HFFc6 (cell line): ENCODE data around the gene ULK1. TPM values are rescaled to one million over a fixed set of nuclear protein-coding genes. Genes with fewer than 3 reads are reported as not detected.
"Not testable (repeated sequence)": the region's sequence is repeated elsewhere in the genome, so short reads cannot be mapped to it uniquely, and the experiment has no call there.

ENCODE experiments used
- DNase-seq: peaks from one replicate; pipeline ENCODE4 v3.0.0-alpha.2; 2018
- H3K27ac Mint-ChIP-seq: 2 replicates; pipeline ENCODE4 v1.8.0; 2020; ENCODE audit warnings: mild to moderate bottlenecking, mixed read lengths
- H3K27me3 Mint-ChIP-seq: 2 replicates; pipeline ENCODE4 v1.8.0; 2021; ENCODE audit warnings: mild to moderate bottlenecking, moderate library complexity, mixed read lengths; ENCODE audit not compliant: insufficient read depth
- H3K36me3 Mint-ChIP-seq: 2 replicates; pipeline ENCODE4 v1.8.0; 2021; ENCODE audit warnings: low read depth, mixed read lengths
- H3K4me1 Mint-ChIP-seq: 2 replicates; pipeline ENCODE4 v1.8.0; 2020; ENCODE audit warnings: low read depth, mixed read lengths
- H3K4me3 Mint-ChIP-seq: 2 replicates; pipeline ENCODE4 v1.8.0; 2020; ENCODE audit warnings: mild to moderate bottlenecking, moderate library complexity, mixed read lengths
- H3K9me3 Mint-ChIP-seq: 2 replicates; pipeline ENCODE4 v1.8.0; 2020; ENCODE audit warnings: mild to moderate bottlenecking, mixed read lengths
- CTCF ChIP-seq: fragments of 200-600 bp; sonication (generic); IDR thresholded peaks from 2 replicates; pipeline ENCODE4 v1.5.0; 2021; ENCODE audit warnings: antibody characterized with exemption, mild to moderate bottlenecking
- total RNA-seq, 6 experiments: library from RNA; stranded (reverse); fragmentation: NEBNext Ultra II Directional; extraction: Animal tissue kit (Norgen Biotek cat#: 25700); gene quantifications; 2 replicates in 1 of 6; 3 replicates in 5 of 6; pipeline ENCODE4 v1.2.3, GENCODE V29; 2021

The ULK1 gene
- total RNA-seq, 6 experiments from 2014 or later, result 21.4 to 35.0 (median 25.5) TPM

- peaks cover 36% of the 10 kb centered on the region for H3K4me1 Mint-ChIP-seq
- no peaks in the 10 kb centered on the region for H3K36me3 Mint-ChIP-seq
- H3K9me3 Mint-ChIP-seq, result no peaks in the 10 kb centered on the region
- DNase-seq, result no peak
- H3K27me3 Mint-ChIP-seq, result peaks cover 2% of the 10 kb centered on the region; the same call in 1 of the 2 replicates
- no peak overlapping the region for H3K4me3 Mint-ChIP-seq
- H3K27ac Mint-ChIP-seq, result no peak overlapping the region
- no peak for TF ChIP-seq CTCF
Measured at GRCh38 chr12:131867891-131868675, 26.3 kb upstream of the ULK1 start.

GRCh38 chr12:131869871-131870418 is 24.5 kb upstream of the ULK1 start:
- Mint-ChIP-seq H3K36me3 (no peaks in the 10 kb centered on the region), H3K27me3 (peaks cover 2% of the 10 kb centered on the region; the same call in 1 of the 2 replicates), H3K4me1 (peaks cover 33% of the 10 kb centered on the region), H3K4me3 (no peak overlapping the region), H3K9me3 (no peaks in the 10 kb centered on the region), H3K27ac (peak overlapping the region; percentile 81)
- TF ChIP-seq CTCF, result no peak
- DNase-seq, result peak; percentile 81

GRCh38 chr12:131871677-131872076 is 22.7 kb upstream of the ULK1 start:
- no peak for DNase-seq
- peak overlapping the region; percentile 89 for H3K27ac Mint-ChIP-seq
- no peak for TF ChIP-seq CTCF

DNA sequence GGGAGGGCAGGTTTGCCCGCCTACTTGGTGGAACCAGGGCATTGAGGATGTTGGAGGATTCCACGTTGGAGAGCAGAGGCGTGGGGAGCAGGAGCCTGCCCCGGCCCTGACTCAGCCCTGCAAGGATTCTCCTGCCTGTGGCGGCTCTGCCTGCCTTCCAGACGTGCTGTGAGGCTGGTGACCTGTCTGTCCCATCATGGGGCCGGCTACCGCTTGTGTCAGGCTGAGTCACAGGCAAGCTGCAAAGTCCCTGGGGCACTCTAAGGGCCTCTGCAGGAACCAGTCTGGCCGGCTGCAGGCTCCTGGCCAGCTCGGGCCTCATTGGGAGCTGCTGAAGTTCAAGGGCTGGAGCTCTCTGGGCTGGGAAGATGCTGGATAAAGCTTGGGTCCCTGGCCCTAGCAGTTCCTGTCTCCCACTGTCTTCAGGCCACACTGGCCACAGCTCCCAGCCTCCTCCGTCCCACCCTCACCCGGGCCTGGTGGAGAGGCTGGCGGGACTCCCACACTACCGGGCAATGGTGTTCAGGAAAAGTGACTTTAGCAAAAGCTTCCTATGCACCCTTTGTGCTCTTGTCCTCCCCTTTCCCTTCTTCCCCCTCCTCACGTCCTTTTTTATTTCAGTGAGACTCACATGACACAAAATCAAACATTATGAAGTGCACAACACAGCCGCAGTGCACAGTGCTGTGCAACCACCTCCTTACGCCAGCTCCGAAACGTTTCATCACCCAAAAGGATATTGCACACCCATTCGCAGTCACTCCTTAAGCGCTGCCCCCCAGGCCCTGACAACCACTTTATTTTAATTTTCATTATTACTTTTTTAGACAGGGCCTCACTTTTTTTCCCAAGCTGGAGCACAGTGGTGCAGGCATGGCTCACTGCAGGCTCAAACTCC is 22.0 kb upstream of the ULK1 start:
- Mint-ChIP-seq H3K27me3 (peaks cover 5% of the 10 kb centered on the region), H3K9me3 (no peaks in the 10 kb centered on the region), H3K4me1 (peaks cover 26% of the 10 kb centered on the region), H3K36me3 (no peaks in the 10 kb centered on the region), H3K27ac (peak overlapping the region; percentile 89), H3K4me3 (peak overlapping the region; percentile 58)
- TF ChIP-seq CTCF, result no peak
- peak; percentile 98 for DNase-seq

More at GRCh38 chr12:131871677-131872076, 22.7 kb upstream of the ULK1 start:
- H3K4me3 Mint-ChIP-seq, result peak overlapping the region; percentile 58
- H3K4me1 Mint-ChIP-seq, result peaks cover 26% of the 10 kb centered on the region
- H3K27me3 Mint-ChIP-seq, result peaks cover 2% of the 10 kb centered on the region; the same call in 1 of the 2 replicates
- no peaks in the 10 kb centered on the region for H3K9me3 Mint-ChIP-seq
- no peaks in the 10 kb centered on the region for H3K36me3 Mint-ChIP-seq

DNA sequence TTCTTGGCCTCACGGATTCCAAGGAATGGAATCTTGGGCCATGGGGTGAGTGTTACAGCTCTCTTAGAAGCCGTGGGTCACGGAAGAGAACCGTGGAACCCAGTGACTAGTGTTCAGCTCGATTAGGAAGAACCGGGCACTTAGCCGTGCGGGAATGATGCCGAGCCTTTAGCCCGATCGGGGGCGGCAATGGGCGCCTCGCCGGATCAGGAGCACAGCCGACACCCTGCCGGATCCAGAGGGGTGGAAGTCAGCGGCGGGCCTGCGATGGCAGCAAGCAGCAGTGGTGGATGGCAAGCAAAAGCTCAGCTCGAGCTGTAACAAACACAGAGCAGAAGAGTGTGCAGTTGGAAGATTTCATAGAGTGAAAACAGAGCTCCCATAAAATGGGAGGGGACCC is 21.1 kb upstream of the ULK1 start:
- no peak for TF ChIP-seq CTCF
- H3K4me3 Mint-ChIP-seq, result no peak overlapping the region
- no peaks in the 10 kb centered on the region for H3K9me3 Mint-ChIP-seq

GRCh38 chr12:131874972-131875371 is 19.4 kb upstream of the ULK1 start:
- not testable (repeated sequence) for H3K36me3 Mint-ChIP-seq, H3K4me3 Mint-ChIP-seq, H3K9me3 Mint-ChIP-seq, H3K27ac Mint-ChIP-seq, DNase-seq
- Mint-ChIP-seq H3K4me1 (peaks cover 22% of the 10 kb centered on the region), H3K27me3 (peaks cover 20% of the 10 kb centered on the region)

More for the DNA sequence above, 21.1 kb upstream of the ULK1 start:
- Mint-ChIP-seq H3K27ac (no peak overlapping the region), H3K36me3 (no peaks in the 10 kb centered on the region), H3K4me1 (peaks cover 26% of the 10 kb centered on the region), H3K27me3 (peaks cover 6% of the 10 kb centered on the region)
- no peak for DNase-seq

GRCh38 chr12:131877216-131877615 is 17.2 kb upstream of the ULK1 start:
- not testable (repeated sequence) for H3K4me3 Mint-ChIP-seq, H3K36me3 Mint-ChIP-seq, H3K27ac Mint-ChIP-seq

GRCh38 chr12:131878436-131878835 is 16.0 kb upstream of the ULK1 start:
- peaks cover 24% of the 10 kb centered on the region for H3K27me3 Mint-ChIP-seq
- H3K4me1 Mint-ChIP-seq, H3K9me3 Mint-ChIP-seq, H3K4me3 Mint-ChIP-seq, H3K27ac Mint-ChIP-seq, DNase-seq, H3K36me3 Mint-ChIP-seq: not testable (repeated sequence)

More at GRCh38 chr12:131877216-131877615, 17.2 kb upstream of the ULK1 start:
- not testable (repeated sequence) for H3K9me3 Mint-ChIP-seq, DNase-seq
- H3K4me1 Mint-ChIP-seq, result peaks cover 11% of the 10 kb centered on the region
- H3K27me3 Mint-ChIP-seq, result peaks cover 24% of the 10 kb centered on the region
